H9 (cell line): ENCODE results near the gene ZSWIM1. TPM values are rescaled to one million over a fixed set of nuclear protein-coding genes. Genes with fewer than 3 reads are reported as not detected.
"Not testable (repeated sequence)": the region's sequence is repeated elsewhere in the genome, so short reads cannot be mapped to it uniquely, and the experiment has no call there.

ENCODE experiments used
- DNase-seq: peaks from one replicate; pipeline ENCODE4 v3.0.0-alpha.2; 2017
- H2AFZ ChIP-seq: one replicate; pipeline ENCODE4 v1.6.1; 2013; ENCODE audit warnings: mild to moderate bottlenecking, low read length, control low read depth, moderate library complexity
- H2AK5ac ChIP-seq: 2 replicates; pipeline ENCODE4 v1.6.1; 2013; ENCODE audit warnings: low read length, control low read depth, mixed read lengths; ENCODE audit not compliant: insufficient read length
- H2BK120ac ChIP-seq: one replicate; pipeline ENCODE4 v1.6.1; 2013; ENCODE audit warnings: low read depth, mild to moderate bottlenecking, low read length, control low read depth, inconsistent platforms; ENCODE audit not compliant: poor library complexity, severe bottlenecking
- H2BK12ac ChIP-seq: 2 replicates; pipeline ENCODE4 v1.6.1; 2013; ENCODE audit warnings: low read length, control low read depth, mixed read lengths, low read depth; ENCODE audit not compliant: insufficient read length
- H2BK15ac ChIP-seq: 2 replicates; pipeline ENCODE4 v1.6.1; 2013; ENCODE audit warnings: low read depth, low read length, control low read depth
- H2BK20ac ChIP-seq: one replicate; pipeline ENCODE4 v1.6.1; 2013; ENCODE audit warnings: low read depth, mild to moderate bottlenecking, low read length, control low read depth, inconsistent platforms; ENCODE audit not compliant: poor library complexity, severe bottlenecking
- H2BK5ac ChIP-seq: 2 replicates; pipeline ENCODE4 v1.6.1; 2013; ENCODE audit warnings: low read length, control low read depth, mixed read lengths; ENCODE audit not compliant: insufficient read length
- H3K14ac ChIP-seq: 2 replicates; pipeline ENCODE4 v1.6.1; 2013; ENCODE audit warnings: low read length, control low read depth; ENCODE audit not compliant: insufficient read depth
- H3K18ac ChIP-seq: 2 replicates; pipeline ENCODE4 v1.6.1; 2013; ENCODE audit warnings: low read depth, mild to moderate bottlenecking, mixed read lengths, low read length, control low read depth; ENCODE audit not compliant: insufficient read length
- H3K23ac ChIP-seq: 2 replicates; pipeline ENCODE4 v1.6.1; 2013; ENCODE audit warnings: low read length, control low read depth, mixed read lengths, low read depth; ENCODE audit not compliant: insufficient read length
- H3K23me2 ChIP-seq: 2 replicates; pipeline ENCODE4 v1.6.1; 2013; ENCODE audit warnings: low read depth, mild to moderate bottlenecking, mixed read lengths, low read length, control low read depth; ENCODE audit not compliant: insufficient read length, poor library complexity, severe bottlenecking
- H3K27ac ChIP-seq: 2 replicates; pipeline ENCODE4 v1.5.1; 2013; ENCODE audit warnings: low read length, control low read depth, mixed read lengths, low read depth; ENCODE audit not compliant: insufficient read length
- H3K27me3 ChIP-seq: 2 replicates; pipeline ENCODE4 v1.6.1; 2013; ENCODE audit warnings: low read length, control low read depth, inconsistent platforms; ENCODE audit not compliant: insufficient read depth
- H3K4ac ChIP-seq: 2 replicates; pipeline ENCODE4 v1.6.1; 2013; ENCODE audit warnings: low read depth, mild to moderate bottlenecking, control low read depth, inconsistent platforms, low read length, moderate library complexity
- H3K4me1 ChIP-seq: 2 replicates; pipeline ENCODE4 v1.6.1; 2013; ENCODE audit warnings: low read length, control low read depth, inconsistent platforms; ENCODE audit not compliant: insufficient read depth
- H3K4me2 ChIP-seq: 2 replicates; pipeline ENCODE4 v1.6.1; 2013; ENCODE audit warnings: low read length, control low read depth, mixed read lengths; ENCODE audit not compliant: insufficient read length, insufficient read depth
- H3K56ac ChIP-seq: 2 replicates; pipeline ENCODE4 v1.6.1; 2013; ENCODE audit warnings: low read depth, mild to moderate bottlenecking, mixed read lengths, low read length, control low read depth; ENCODE audit not compliant: insufficient read length
- H3K79me1 ChIP-seq: 2 replicates; pipeline ENCODE4 v1.6.1; 2013; ENCODE audit warnings: low read depth, mild to moderate bottlenecking, moderate library complexity, low read length, control low read depth, inconsistent platforms; ENCODE audit not compliant: insufficient read depth, poor library complexity, severe bottlenecking
- H3K79me2 ChIP-seq: 2 replicates; pipeline ENCODE4 v1.6.1; 2013; ENCODE audit warnings: low read length, control low read depth, inconsistent platforms; ENCODE audit not compliant: insufficient read depth
- H3K9ac ChIP-seq: 2 replicates; pipeline ENCODE4 v1.6.1; 2013; ENCODE audit warnings: low read length, control low read depth, mixed read lengths; ENCODE audit not compliant: insufficient read length; ENCODE audit errors: extremely low read depth
- H3K9me3 ChIP-seq: one replicate; pipeline ENCODE4 v1.6.1; 2013; ENCODE audit warnings: low read depth, low read length, inconsistent platforms; ENCODE audit not compliant: control insufficient read depth
- H3T11ph ChIP-seq: one replicate; pipeline ENCODE4 v1.6.1; 2013; ENCODE audit warnings: mild to moderate bottlenecking, low read length, control low read depth, inconsistent platforms
- H4K20me1 ChIP-seq: one replicate; pipeline ENCODE4 v1.6.1; 2013; ENCODE audit not compliant: control insufficient read depth, insufficient read length, insufficient read depth
- H4K5ac ChIP-seq: 2 replicates; pipeline ENCODE4 v1.6.1; 2013; ENCODE audit warnings: low read depth, mild to moderate bottlenecking, mixed read lengths, low read length, control low read depth; ENCODE audit not compliant: insufficient read length
- H4K8ac ChIP-seq: replicated peaks from 2 replicates; pipeline ENCODE4 v1.6.1; 2013; ENCODE audit warnings: low read length, control low read depth, mixed read lengths, low read depth; ENCODE audit not compliant: insufficient read length
- H4K91ac ChIP-seq: 2 replicates; pipeline ENCODE4 v1.6.1; 2013; ENCODE audit warnings: low read depth, mild to moderate bottlenecking, moderate library complexity, mixed read lengths, low read length, control low read depth; ENCODE audit not compliant: insufficient read length
- H3K27ac Mint-ChIP-seq, 3 experiments: 2 replicates in 2 of 3; 3 replicates in 1 of 3; pipeline ENCODE4 v1.8.0; 2020 to 2021; ENCODE audit warnings: mixed read lengths in 3 of 3, mild to moderate bottlenecking in 1 of 3, moderate library complexity in 1 of 3
- H3K27me3 Mint-ChIP-seq: 2 replicates; pipeline ENCODE4 v1.8.0; 2021; ENCODE audit warnings: low read depth, mild to moderate bottlenecking, moderate library complexity, mixed read lengths
- H3K36me3 Mint-ChIP-seq, 3 experiments: 2 replicates in 2 of 3; 3 replicates in 1 of 3; pipeline ENCODE4 v1.8.0; 2020 to 2021; ENCODE audit warnings: low read depth in 3 of 3, mixed read lengths in 3 of 3; ENCODE audit not compliant: insufficient read depth in 1 of 3
- H3K4me1 Mint-ChIP-seq, 2 experiments: 2 replicates each; pipeline ENCODE4 v1.8.0; 2020; ENCODE audit warnings: mixed read lengths in 2 of 2
- H3K4me3 Mint-ChIP-seq, 2 experiments: 2 replicates in 1 of 2; 3 replicates in 1 of 2; pipeline ENCODE4 v1.8.0; 2020 to 2021; ENCODE audit warnings: mild to moderate bottlenecking in 2 of 2, mixed read lengths in 2 of 2, moderate library complexity in 1 of 2
- H3K9me3 Mint-ChIP-seq, 2 experiments: 2 replicates in 1 of 2; 3 replicates in 1 of 2; pipeline ENCODE4 v1.8.0; 2020; ENCODE audit warnings: mild to moderate bottlenecking in 2 of 2, mixed read lengths in 2 of 2, moderate library complexity in 1 of 2
- WGBS: extraction: QIAGEN DNeasy Blood & Tissue Kit; methylation state at CpG from one replicate; pipeline ENCODE4 v1.1.7; 2013; ENCODE audit warnings: missing lambda C conversion rate, low lambda C conversion rate, mixed read lengths; ENCODE audit not compliant: insufficient read length; ENCODE audit errors: extremely low coverage; 5-methylcytosine and 5-hydroxymethylcytosine counted together
- total RNA-seq: library from RNA; stranded (reverse); gene quantifications from 2 replicates; pipeline ENCODE4 v1.2.1, GENCODE V29; 2021
- TF ChIP-seq, protein P1 (sequence below): fragments of 200-600 bp; sonication (generic); conservative IDR thresholded peaks from 3 replicates; pipeline ENCODE4 v1.8.0; 2021; ENCODE audit warnings: antibody characterized with exemption, mild to moderate bottlenecking

ZSWIM1 gene
- total RNA-seq, 1 experiment from 2014 or later, result 13.0 TPM

DNA sequence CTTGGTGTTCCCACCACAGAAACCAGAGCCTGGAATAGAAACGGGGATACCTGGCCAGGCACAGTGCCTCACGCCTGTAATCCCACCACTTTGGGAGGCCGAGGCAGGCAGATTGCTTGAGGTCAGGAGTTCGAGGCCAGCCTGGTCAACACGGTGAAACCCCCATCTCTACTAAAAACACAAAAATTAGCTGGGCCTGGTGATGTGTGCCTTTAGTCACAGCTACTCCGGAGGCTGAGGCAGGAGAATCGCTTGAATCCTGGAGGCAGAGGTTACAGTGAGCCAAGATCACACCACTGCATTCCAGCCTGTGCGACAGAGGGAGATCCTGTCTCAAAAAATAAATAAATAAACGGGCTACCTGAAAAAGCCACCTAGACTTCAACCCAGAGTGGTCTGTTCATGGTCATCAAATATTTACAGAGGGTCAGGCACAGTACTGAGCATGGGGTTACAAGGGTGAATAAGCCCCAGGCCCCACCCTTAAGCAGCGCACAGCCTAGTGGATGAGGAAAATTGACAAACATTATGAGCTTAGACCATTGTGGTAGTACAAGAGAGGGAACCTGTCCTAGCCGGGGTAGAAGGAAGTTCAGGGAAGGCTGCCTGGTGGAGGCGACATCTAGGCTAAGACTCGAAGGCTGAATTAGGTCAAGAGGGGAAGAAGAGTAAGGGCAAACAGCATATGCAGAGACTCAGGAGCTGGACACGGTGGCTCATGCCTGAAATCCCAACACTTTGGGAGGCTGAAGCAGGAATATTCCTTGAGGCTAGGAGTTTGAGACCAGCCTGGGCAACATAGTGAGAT is 46.2 kb downstream of the ZSWIM1 start:
- Mint-ChIP-seq H3K27me3 (peaks cover 2% of the 10 kb centered on the region), H3K4me3 (no peak overlapping the region; a peak in 1 of 5 replicates), H3K4me1 (peaks cover 9 to 21% of the 10 kb centered on the region in 2 experiments), H3K9me3 (no peaks in the 10 kb centered on the region), H3K27ac (peak overlapping the region in 1 of 3 experiments; percentile 48; a peak in 1 of 7 replicates), H3K36me3 (peaks cover 0 to 3% (median 0%) of the 10 kb centered on the region in 3 experiments; a peak in 2 of 7 replicates)
- H2BK5ac ChIP-seq, result no peak overlapping the region
- H3K27ac ChIP-seq, result no peak overlapping the region
- H3K56ac ChIP-seq, result no peak overlapping the region
- H3K4me1 ChIP-seq, result no peaks in the 10 kb centered on the region
- H3K23ac ChIP-seq, result no peak overlapping the region
- no peak overlapping the region for H2BK120ac ChIP-seq
- no peaks in the 10 kb centered on the region for H3K9me3 ChIP-seq
- no peak overlapping the region for H4K8ac ChIP-seq
- WGBS, result no CpG with 5 or more reads among the region's 14 CpGs
- no peak overlapping the region for H3K4ac ChIP-seq
- no peak overlapping the region for H4K5ac ChIP-seq
- no peak overlapping the region for H3K18ac ChIP-seq
- H3K4me2 ChIP-seq, result no peak overlapping the region
- TF ChIP-seq, protein P1, sequence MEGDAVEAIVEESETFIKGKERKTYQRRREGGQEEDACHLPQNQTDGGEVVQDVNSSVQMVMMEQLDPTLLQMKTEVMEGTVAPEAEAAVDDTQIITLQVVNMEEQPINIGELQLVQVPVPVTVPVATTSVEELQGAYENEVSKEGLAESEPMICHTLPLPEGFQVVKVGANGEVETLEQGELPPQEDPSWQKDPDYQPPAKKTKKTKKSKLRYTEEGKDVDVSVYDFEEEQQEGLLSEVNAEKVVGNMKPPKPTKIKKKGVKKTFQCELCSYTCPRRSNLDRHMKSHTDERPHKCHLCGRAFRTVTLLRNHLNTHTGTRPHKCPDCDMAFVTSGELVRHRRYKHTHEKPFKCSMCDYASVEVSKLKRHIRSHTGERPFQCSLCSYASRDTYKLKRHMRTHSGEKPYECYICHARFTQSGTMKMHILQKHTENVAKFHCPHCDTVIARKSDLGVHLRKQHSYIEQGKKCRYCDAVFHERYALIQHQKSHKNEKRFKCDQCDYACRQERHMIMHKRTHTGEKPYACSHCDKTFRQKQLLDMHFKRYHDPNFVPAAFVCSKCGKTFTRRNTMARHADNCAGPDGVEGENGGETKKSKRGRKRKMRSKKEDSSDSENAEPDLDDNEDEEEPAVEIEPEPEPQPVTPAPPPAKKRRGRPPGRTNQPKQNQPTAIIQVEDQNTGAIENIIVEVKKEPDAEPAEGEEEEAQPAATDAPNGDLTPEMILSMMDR, result no peak
- no peak overlapping the region for H4K91ac ChIP-seq
- H2BK15ac ChIP-seq, result no peak overlapping the region
- no peaks in the 10 kb centered on the region for H4K20me1 ChIP-seq
- no peak for DNase-seq
- H3K79me1 ChIP-seq, result no peaks in the 10 kb centered on the region
- no peak overlapping the region for H3T11ph ChIP-seq
- no peaks in the 10 kb centered on the region for H3K23me2 ChIP-seq
- no peaks in the 10 kb centered on the region for H3K79me2 ChIP-seq
- no peak overlapping the region for H3K9ac ChIP-seq
- no peak overlapping the region for H2BK20ac ChIP-seq
- no peak overlapping the region for H2BK12ac ChIP-seq
- H3K27me3 ChIP-seq, result no peaks in the 10 kb centered on the region
- no peak overlapping the region for H2AK5ac ChIP-seq
- no peak overlapping the region for H2AFZ ChIP-seq
- no peak overlapping the region for H3K14ac ChIP-seq

DNA sequence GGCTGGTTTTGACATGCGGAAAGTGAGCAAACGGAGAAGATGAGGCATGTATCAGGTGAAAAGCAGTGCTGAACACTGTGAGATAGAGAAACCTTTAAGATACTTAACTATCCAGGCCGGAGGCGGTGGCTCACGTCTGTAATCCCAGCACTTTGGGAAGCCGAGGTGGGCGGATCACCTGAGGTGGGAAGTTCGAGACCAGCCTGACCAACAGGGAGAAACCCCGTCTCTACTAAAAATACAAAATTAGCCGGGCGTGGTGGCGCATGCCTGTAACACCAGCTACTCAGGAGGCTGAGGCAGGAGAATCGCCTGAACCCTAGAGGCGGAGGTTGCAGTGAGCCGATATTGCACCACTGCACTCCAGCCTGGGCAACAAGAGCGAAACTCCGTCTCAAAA is 50.7 kb downstream of the ZSWIM1 start:
- not testable (repeated sequence) for H4K8ac ChIP-seq, H4K91ac ChIP-seq, H3K36me3 Mint-ChIP-seq, H3T11ph ChIP-seq, H3K79me1 ChIP-seq, H2BK12ac ChIP-seq, H3K27me3 Mint-ChIP-seq, H3K18ac ChIP-seq, DNase-seq, H3K4me1 ChIP-seq, H2BK20ac ChIP-seq, H3K14ac ChIP-seq, H4K20me1 ChIP-seq, H3K9ac ChIP-seq, H3K27me3 ChIP-seq, H3K56ac ChIP-seq, H2AFZ ChIP-seq, H3K79me2 ChIP-seq, H2BK15ac ChIP-seq, H4K5ac ChIP-seq, H2BK5ac ChIP-seq, H3K4me3 Mint-ChIP-seq, H3K27ac Mint-ChIP-seq, H3K23ac ChIP-seq, H3K4me2 ChIP-seq, H3K9me3 ChIP-seq, H3K27ac ChIP-seq, H3K4ac ChIP-seq, H2AK5ac ChIP-seq, H3K9me3 Mint-ChIP-seq, H2BK120ac ChIP-seq
- no CpG with 5 or more reads among the region's 17 CpGs for WGBS
- peaks cover 11% of the 10 kb centered on the region for H3K23me2 ChIP-seq
- H3K4me1 Mint-ChIP-seq, result peaks cover 9 to 20% of the 10 kb centered on the region in 2 experiments
